ENCODE data around the gene VASH1. TPM values are rescaled to one million over a fixed set of nuclear protein-coding genes. Genes with fewer than 3 reads are reported as not detected.

Gene VASH1
- total and polyA plus RNA-seq, 7 donors = 3.0 to 13.0 (median 3.7) TPM

GRCh38 chr14:76782885-76783566 is 21.8 kb downstream of the VASH1 start:
- H3K4me1 ChIP-seq = peaks cover 0 to 24% (median 6%) of the 10 kb centered on the region in 4 donors
- no peak overlapping the region for H3K4me3 ChIP-seq
- no peak for TF ChIP-seq POLR2A (IDR thresholded peaks at IDR 0.05)
- TF ChIP-seq POLR2AphosphoS5 (IDR thresholded peaks at IDR 0.05) = no peak
- no peak for TF ChIP-seq CTCF (IDR thresholded peaks at IDR 0.05)
- no peak for TF ChIP-seq EP300 (IDR thresholded peaks at IDR 0.05)
- H3K27ac ChIP-seq = peak overlapping the region in 2 of 4 donors; percentile 31 to 41
- H3K27me3 ChIP-seq = no peaks in the 10 kb centered on the region
- no peak for DNase-seq
- H3K36me3 ChIP-seq = peaks cover 6 to 39% (median 11%) of the 10 kb centered on the region in 4 donors
- WGBS, 2 donors = 61 to 71% methylated on average over 9 of the region's 9 CpGs
- intact Hi-C loops (cut with DNase I) = no loop called here
- H3K9me3 ChIP-seq = no peaks in the 10 kb centered on the region

- Histone ChIP-seq H3K4me1 (peaks cover 0 to 24% (median 6%) of the 10 kb centered on the region in 4 donors), H3K27ac (no peak overlapping the region), H3K27me3 (no peaks in the 10 kb centered on the region), H3K36me3 (peaks cover 19 to 46% (median 20%) of the 10 kb centered on the region in 4 donors), H3K9me3 (no peaks in the 10 kb centered on the region), H3K4me3 (no peak overlapping the region)
- 88 to 94% methylated on average over 6 of the region's 6 CpGs for WGBS, 2 donors
- intact Hi-C loops (cut with DNase I) = loop anchor here (2.0 kb wide), 1 partner anchor 74 kb away; no protein-coding TSS in a partner anchor
- TF ChIP-seq POLR2A (IDR thresholded peaks at IDR 0.05) = no peak
- no peak for TF ChIP-seq CTCF (IDR thresholded peaks at IDR 0.05)
- TF ChIP-seq EP300 (IDR thresholded peaks at IDR 0.05) = no peak
- no peak for TF ChIP-seq POLR2AphosphoS5 (IDR thresholded peaks at IDR 0.05)
- DNase-seq = no peak
Observed at GRCh38 chr14:76784266-76784874, 23.1 kb downstream of the VASH1 start.

GRCh38 chr14:76784881-76785280 is 23.6 kb downstream of the VASH1 start:
- Histone ChIP-seq H3K27me3 (no peaks in the 10 kb centered on the region), H3K4me1 (peaks cover 0 to 24% (median 6%) of the 10 kb centered on the region in 4 donors), H3K9me3 (no peaks in the 10 kb centered on the region), H3K4me3 (no peak overlapping the region), H3K27ac (no peak overlapping the region), H3K36me3 (peaks cover 20 to 51% (median 22%) of the 10 kb centered on the region in 4 donors)
- no peak for TF ChIP-seq POLR2A (IDR thresholded peaks at IDR 0.05)
- peak; percentile 20 to 74 (median 55) for TF ChIP-seq CTCF (IDR thresholded peaks at IDR 0.05)
- no peak for TF ChIP-seq POLR2AphosphoS5 (IDR thresholded peaks at IDR 0.05)
- WGBS, 2 donors = 39 to 48% methylated on average over 2 of the region's 2 CpGs
- DNase-seq = peak; percentile 83
- intact Hi-C loops (cut with DNase I) = loop anchor here (2.0 kb wide), 1 partner anchor 74 kb away; no protein-coding TSS in a partner anchor

- Histone ChIP-seq H3K4me1 (peaks cover 0 to 22% (median 6%) of the 10 kb centered on the region in 4 donors), H3K36me3 (peaks cover 24 to 67% (median 39%) of the 10 kb centered on the region in 4 donors)
Observed at GRCh38 chr14:76786601-76787000, 25.3 kb downstream of the VASH1 start.

More at GRCh38 chr14:76786601-76787000, 25.3 kb downstream of the VASH1 start:
- Histone ChIP-seq H3K9me3 (no peaks in the 10 kb centered on the region), H3K27me3 (no peaks in the 10 kb centered on the region), H3K27ac (no peak overlapping the region), H3K4me3 (no peak overlapping the region)
- WGBS, 2 donors = 94 to 97% methylated on average over 2 of the region's 2 CpGs
- no peak for DNase-seq
- intact Hi-C loops (cut with DNase I) = no loop called here
- TF ChIP-seq EP300 (IDR thresholded peaks at IDR 0.05) (no peak), POLR2A (IDR thresholded peaks at IDR 0.05) (no peak), POLR2AphosphoS5 (IDR thresholded peaks at IDR 0.05) (no peak), CTCF (IDR thresholded peaks at IDR 0.05) (no peak)

All from sigmoid colon (tissue), 7 donors.